NCI-H146 treated with DMSO at 0.1 percent for 48 hours (cell line): ENCODE measurements around the gene WWC2.

Experiments
- DNase-seq: peaks from one replicate; lab custom pipeline; 2025; ENCODE audit not compliant: unreplicated experiment; lab: John Stamatoyannopoulos, UW

The WWC2 gene

DNA sequence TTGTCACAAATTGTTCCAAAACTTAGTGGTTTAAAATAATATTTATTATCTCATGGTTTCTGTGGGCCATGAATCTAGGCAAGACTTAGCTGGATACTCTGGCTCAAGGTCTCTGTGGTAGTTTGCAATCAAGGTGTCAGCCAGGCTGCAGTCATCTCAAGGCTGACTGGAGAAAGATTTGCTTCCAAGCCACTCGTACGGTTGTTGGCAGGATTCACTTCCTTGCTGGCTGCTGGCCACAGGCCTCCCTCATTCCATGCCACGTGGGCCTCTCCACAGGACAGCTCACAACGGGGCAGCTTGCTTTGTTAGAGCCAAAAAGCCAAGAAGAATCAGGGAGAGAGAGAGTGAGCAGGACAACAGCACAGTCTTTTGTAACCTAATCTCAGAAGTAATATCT is 101.4 kb downstream of the WWC2 start:
- no peak for DNase-seq

DNA sequence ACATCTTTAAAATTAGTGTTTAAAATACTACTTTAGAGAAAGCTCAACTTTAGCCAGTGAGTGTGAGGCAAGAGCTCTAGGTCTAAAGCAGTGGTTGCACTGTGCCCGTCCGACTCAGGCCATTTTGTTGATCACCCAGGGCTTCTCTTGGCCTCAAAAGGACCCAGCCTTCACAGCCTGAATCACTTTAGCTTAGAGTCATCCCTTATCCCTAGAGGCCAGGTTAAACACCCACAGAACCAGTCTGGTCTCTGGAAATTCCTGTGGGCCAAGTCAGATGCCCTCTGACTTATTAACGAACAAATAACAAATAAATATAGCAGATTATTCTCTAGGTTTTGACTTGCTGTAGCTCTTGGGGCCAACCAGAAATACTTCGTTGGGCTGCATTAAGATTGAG is 102.3 kb downstream of the WWC2 start:
- no peak for DNase-seq

DNA sequence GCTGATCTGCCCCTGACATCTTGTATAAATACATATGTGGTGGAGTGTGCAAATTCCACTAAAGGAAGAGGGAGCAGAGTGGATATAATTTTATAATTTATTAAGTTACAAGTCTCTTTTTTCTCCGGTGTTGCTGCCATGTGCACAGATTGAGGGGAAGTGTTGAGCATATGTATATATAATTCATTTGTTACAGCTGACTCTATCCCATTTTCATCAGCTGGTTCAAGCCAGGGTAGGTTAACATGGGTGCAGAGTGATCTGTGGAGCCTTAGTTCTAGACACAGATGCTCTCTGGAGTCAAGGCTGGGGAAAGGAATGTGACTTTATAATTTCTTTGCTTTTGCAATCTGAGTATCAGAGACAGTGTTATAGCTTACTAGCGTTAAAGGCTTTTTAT is 103.5 kb downstream of the WWC2 start:
- DNase-seq, result no peak

GRCh38 chr4:183204793-183205192 is 105.7 kb downstream of the WWC2 start:
- DNase-seq, result no peak

GRCh38 chr4:183205193-183205592 is 106.1 kb downstream of the WWC2 start:
- no peak for DNase-seq

DNA sequence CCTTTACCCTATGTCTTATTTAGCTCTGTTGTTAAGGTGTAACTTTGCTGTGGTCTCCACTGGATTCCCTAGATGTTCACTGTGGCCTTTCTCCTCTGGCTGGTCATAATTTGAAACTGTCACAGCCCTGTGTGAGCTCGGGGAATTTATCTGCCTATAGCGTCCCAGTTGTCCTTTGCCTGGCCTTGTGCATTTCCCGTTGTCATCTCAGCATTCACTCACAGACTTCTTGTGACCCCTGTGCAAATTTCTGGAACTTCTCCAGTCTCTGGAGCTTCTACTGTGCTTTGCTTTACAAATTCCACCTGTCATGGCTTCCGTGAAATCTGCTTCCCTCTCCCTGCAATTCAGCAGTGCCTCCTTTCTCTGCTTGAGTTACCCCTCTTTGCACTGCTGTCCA is 106.7 kb downstream of the WWC2 start:
- DNase-seq, result no peak

DNA sequence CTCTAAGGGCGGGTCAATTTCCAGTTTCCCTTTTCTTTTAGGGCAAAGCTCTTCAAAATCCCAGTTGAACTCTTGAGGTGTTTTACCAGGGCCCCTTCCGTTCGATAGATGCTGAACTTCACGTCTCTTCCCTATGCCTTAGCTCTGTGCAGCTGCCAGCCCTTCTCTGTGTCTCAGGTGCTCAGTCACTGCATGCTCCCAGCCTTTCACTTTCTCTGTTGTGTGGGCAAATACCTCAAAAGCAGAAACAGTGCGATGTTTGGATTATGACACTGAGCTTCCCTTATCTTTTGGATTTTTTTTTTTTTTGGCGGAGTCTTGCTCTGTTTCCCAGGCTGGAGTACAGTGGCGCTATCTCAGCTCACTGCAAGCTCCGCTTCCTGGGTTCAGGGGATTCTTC is 112.5 kb downstream of the WWC2 start:
- DNase-seq, result no peak

DNA sequence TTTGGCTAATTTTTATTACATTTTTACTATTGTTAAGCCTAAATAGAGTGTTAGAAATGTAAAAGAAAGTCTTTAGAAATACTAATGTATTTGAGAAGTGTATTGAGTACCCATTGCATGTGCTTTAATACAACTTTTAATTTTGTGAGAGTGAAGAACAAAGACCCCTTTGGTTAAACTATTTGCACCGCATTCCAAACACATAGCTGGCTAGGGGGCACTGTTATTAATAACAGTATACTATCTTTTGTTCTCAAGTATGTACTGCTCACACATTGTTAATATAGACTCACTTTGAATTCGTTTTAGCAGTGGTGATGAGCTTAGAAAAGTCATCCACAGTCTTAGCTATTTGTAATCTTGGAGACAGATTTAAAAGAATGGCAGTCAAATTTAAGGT is 114.9 kb downstream of the WWC2 start:
- no peak for DNase-seq

DNA sequence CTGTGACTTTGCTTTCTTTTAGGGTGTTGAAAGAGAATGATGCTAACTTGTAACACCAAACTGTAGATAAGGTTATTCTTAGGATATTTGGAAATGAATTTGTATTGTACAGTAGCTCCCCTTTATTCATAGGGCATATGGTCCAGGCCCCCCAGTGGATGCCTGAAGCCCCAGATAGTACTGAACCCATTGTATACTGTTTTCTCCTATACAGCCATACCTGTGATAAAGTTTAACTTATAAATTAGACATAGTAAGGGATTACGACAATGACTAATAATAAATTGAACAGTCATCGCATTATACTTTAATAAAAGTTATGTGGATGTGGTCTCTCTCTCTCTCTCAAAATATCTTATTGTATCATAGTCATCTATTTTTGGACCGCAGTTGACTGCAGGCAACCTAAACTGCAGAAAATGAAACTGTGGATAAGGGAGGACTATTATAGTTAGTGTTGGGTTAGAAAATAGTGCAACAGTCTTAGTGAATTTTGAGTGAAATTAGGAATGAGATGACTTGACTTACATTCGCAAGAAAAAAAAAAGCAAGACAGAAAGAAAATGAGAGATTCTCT is 115.9 kb downstream of the WWC2 start:
- no peak for DNase-seq

GRCh38 chr4:183220236-183220635 is 121.2 kb downstream of the WWC2 start:
- no peak for DNase-seq

DNA sequence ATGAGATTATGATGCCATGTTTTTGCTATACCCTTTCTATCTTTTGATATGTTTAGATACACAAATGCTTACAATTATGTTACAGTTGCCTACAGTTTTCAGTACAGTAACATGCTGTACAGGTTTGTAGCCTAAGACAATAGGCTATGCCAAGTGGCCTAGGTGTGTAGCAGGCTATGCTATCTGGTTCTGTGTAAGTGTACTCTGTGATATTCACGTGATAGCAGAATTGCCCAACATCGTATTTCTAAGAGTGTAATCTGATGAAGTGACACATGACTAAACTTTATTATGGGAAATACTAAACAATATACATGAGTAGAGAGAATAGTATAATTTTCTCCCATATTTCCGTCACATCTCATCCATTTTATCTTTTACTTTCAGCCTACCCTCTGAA is 124.0 kb downstream of the WWC2 start:
- DNase-seq, result no peak

DNA sequence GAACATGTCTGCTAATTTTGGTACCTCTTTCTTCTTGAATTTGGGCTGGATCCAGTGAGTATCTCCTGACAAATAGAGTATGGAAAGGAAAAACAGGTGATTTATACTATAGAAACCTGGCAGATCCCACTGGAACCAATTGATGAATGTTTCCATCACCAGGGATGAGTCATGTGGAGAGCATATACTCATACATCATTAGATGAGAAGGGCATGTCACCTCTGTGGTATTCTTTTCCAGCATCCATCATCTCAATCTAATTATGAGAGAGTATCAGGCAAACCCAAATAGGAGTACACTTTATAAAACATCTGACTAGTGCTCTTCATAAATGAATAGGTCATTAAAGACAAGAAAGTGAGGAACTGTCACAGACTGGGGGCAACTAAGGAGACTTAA is 130.3 kb downstream of the WWC2 start:
- no peak for DNase-seq

DNA sequence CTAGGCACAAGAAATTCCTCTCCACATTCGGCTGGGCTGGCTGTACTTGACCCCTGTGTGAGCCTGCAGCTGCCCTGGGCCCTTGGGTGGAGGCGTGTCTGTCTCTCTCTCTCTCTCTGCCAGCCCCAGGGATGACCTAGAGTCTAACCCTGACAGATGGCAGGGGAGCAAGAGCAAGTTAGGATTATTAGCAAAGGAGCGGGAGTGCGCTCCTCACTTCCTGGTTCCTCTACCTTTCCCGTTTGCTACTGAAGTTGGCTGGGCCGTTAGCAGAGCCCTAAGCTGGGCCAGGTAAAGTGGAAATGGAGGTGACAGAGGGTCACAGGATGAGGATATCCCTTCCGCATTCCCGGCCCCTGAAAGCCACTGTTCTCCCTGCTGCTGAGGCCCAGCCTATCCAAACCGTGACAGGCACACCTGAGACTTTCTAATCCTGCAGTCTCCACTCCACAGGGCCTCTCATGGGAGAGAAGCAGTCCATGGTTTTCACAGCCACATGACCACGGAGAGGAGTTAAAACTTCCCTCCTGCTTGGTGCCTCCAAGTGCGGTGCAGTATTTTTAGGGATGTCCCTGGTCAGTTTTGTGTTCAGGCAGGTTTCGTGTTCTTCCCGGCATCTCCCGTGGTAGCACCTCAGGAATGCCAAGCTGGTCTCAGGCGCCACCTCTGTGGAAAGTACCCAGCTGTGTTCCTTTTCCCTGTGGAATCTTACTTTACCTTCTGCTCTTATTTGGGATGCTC is 141.7 kb downstream of the WWC2 start:
- no peak for DNase-seq

- no peak for DNase-seq
Measured at GRCh38 chr4:183241322-183241640, 142.2 kb downstream of the WWC2 start.

DNA sequence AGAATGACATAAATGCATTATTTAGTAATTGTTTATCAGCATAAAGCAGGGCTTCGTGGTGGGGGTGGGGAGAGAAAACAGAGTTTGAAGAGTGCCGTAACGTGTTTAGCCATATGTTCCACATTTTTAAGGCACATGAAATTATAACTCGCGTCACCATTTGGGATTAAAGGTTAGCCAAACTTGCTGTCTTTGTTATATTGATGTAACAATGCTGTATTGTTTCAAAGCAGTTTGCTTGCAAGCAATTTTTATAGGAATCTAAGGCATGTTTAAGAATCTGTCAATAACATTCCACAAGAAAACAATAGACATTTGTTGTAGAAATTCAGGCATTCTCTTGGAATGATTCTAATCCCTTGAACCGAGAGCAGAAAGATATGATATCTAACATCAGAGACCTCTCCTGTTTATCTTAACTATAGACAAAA is 142.7 kb downstream of the WWC2 start:
- no peak for DNase-seq

DNA sequence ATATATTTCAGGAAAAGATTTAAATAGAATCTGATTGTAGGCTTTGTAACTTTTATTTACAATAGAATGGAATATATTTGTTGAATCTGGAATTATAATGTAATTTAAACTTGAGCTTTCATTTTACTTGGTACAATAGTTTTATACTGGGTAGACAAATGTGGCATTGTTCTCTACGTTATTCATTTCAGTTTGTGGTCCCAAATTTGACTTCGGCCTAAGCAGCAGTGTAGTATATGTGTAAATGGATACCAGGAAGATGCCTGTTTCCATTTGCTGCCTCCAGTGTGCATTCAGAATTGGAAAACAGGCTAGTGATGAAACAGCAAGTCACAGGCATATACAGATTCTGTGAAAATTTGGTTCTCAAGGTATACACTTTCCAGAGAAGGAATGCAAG is 143.2 kb downstream of the WWC2 start:
- no peak for DNase-seq

DNA sequence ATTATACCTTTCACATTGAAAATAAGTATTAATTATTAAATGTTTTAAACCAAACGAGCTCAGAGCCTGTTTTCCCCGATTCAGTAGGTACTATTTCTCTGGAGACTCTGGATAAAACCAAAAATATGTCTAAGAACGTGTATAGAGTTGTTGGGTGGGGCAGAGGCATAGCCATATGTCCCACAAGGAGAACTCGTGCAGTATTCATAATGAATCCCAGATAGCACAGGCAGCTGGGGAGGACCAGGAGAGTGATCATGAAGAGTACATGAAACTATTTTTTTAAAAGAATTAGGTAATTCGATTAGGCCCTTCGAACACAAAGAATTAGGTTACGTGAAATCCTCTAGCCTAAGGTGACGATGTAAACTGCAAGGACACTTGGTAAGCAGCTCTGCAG is 145.0 kb downstream of the WWC2 start:
- DNase-seq, result no peak

DNA sequence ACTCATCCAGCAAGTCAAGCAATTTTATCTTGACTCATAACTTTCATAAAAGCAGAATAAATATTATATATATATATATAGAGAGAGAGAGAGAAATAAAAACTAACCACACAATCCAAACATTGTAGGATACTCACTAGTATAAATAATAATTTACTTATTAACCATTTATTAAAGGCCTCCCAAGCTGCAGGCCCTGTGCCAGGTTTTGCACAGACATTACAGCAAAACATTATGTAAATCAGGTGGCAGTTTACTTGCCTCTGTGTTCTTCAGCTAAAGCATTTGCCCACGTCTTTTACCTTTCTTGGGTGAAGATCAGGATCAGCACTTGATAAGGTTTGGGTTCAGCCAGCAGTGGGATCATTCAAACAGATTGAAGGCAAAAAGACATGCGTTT is 145.4 kb downstream of the WWC2 start:
- no peak for DNase-seq

GRCh38 chr4:183248201-183248600 is 149.1 kb downstream of the WWC2 start:
- no peak for DNase-seq

DNA sequence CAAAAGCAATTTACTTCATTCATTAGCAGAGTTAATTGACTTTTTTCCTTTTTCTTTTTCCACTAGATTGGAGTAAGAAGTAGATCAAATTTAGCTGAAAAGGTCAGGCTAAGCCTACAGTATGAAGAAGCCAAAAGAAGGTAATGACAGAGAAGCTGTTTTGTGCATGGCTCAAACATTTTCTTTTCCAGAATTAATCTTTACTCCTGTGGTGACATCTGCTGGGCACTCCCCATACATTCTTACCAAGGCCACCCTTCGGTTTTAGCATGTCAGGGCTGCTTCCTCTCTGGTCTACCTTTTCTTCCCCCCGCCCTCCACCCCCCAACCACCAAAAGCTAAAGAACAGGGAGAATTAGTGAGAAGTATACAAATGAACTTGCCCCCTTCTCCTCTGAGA is 150.8 kb downstream of the WWC2 start:
- DNase-seq, result no peak

DNA sequence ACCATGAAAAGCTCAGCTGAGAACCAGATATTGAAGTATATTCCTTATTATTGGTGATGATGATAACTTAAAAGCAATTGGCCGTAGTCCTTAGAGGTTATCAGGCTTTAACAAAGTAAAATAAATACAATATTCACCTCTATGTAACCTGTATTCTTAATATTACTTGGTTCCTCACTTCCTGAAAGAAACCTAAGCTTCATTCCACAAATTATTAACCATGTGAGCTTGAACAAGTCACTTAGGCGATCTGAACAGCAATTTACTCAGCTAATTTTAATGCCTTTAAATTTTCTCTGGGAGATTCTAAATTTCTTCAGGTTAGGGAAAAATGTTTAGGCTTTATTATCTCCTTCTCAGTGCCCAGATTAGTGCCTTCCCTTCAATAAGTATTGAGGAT is 151.8 kb downstream of the WWC2 start:
- no peak for DNase-seq

GRCh38 chr4:183252959-183253358 is 153.9 kb downstream of the WWC2 start:
- no peak for DNase-seq

- DNase-seq, result no peak
Measured at GRCh38 chr4:183253451-183253850, 154.4 kb downstream of the WWC2 start.
